ENCODE results near the gene ITIH1.

GRCh38 chr3:52789746-52790040, 12.3 kb downstream of the ITIH1 start:
- TF ChIP-seq CTCF (conservative IDR thresholded peaks at IDR 0.05; ENCODE audit: low read depth in 2 of 2) (no peak), POLR2AphosphoS5 (IDR thresholded peaks at IDR 0.05; ENCODE audit: low read depth) (no peak), EZH2 (IDR thresholded peaks at IDR 0.05; ENCODE audit: low read depth, unreplicated experiment) (no peak), JUNB (IDR thresholded peaks at IDR 0.05; ENCODE audit: unreplicated experiment) (no peak), REST (IDR thresholded peaks at IDR 0.05; ENCODE audit: unreplicated experiment) (no peak), EZH2phosphoT487 (IDR thresholded peaks at IDR 0.05; ENCODE audit: unreplicated experiment) (no peak), CREB1 (CRISPR knock-in tag; IDR thresholded peaks at IDR 0.05; ENCODE audit: low read depth) (no peak), STAT1 (IDR thresholded peaks at IDR 0.05; ENCODE audit: unreplicated experiment) (no peak), NANOG (IDR thresholded peaks at IDR 0.05; ENCODE audit: borderline replicate concordance) (no peak)
